ES-I3 (cell line): Measurements from ENCODE around the gene LRRC14B.

Experiments used
- H3K36me3 ChIP-seq: 2 replicates; pipeline ENCODE4 v1.6.1; 2013; ENCODE audit warnings: mild to moderate bottlenecking, low read length, control low read depth, moderate library complexity; ENCODE audit not compliant: insufficient read depth
- H3K4me1 ChIP-seq: 2 replicates; pipeline ENCODE4 v1.6.1; 2013; ENCODE audit warnings: mild to moderate bottlenecking, control low read depth, low read length; ENCODE audit not compliant: insufficient read depth
- H3K9ac ChIP-seq: 2 replicates; pipeline ENCODE4 v1.6.1; 2013; ENCODE audit warnings: low read depth, mild to moderate bottlenecking, low read length, moderate library complexity
- H3K9me3 ChIP-seq: 2 replicates; pipeline ENCODE4 v1.6.1; 2013; ENCODE audit warnings: mild to moderate bottlenecking, low read length, moderate library complexity; ENCODE audit not compliant: control insufficient read depth, insufficient read depth

Gene LRRC14B

DNA sequence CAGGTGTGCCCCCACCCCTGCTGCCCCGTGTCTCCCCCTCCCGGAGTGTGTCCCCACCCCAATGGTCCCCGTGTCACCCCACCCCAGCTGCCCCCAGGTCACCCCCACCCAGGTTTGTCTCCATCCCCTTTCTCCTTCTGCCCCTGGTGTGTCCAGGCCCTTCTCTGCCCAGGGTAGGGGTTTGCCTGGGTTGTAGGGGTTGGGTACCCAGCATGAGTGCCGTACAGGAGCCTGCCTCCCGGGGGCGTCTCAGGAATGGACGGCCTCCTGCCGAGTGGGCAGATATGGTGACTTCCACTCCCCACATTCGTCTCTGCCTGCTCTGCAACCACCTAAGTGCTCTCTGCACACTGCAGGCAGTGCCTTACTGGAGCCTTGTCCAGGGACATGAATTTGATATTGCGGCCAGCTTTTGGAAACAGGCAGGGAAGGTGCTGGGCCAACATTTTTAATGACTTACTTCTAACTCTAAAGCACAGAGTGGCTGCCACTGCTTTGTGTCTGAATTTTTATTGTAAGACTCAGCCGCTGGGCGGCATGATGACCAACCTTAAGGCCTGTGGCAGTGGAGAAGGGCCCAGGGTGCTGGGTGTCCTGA is 6.7 kb downstream of the LRRC14B start:
- Histone ChIP-seq H3K36me3 (no peaks in the 10 kb centered on the region), H3K9ac (no peak overlapping the region), H3K9me3 (no peaks in the 10 kb centered on the region), H3K4me1 (no peaks in the 10 kb centered on the region)

- H3K9me3 ChIP-seq, result no peaks in the 10 kb centered on the region
- no peaks in the 10 kb centered on the region for H3K4me1 ChIP-seq
- H3K36me3 ChIP-seq, result no peaks in the 10 kb centered on the region
- no peak overlapping the region for H3K9ac ChIP-seq
These were observed 7.4 kb downstream of the LRRC14B start for GRCh38 chr5:198516-199196.

DNA sequence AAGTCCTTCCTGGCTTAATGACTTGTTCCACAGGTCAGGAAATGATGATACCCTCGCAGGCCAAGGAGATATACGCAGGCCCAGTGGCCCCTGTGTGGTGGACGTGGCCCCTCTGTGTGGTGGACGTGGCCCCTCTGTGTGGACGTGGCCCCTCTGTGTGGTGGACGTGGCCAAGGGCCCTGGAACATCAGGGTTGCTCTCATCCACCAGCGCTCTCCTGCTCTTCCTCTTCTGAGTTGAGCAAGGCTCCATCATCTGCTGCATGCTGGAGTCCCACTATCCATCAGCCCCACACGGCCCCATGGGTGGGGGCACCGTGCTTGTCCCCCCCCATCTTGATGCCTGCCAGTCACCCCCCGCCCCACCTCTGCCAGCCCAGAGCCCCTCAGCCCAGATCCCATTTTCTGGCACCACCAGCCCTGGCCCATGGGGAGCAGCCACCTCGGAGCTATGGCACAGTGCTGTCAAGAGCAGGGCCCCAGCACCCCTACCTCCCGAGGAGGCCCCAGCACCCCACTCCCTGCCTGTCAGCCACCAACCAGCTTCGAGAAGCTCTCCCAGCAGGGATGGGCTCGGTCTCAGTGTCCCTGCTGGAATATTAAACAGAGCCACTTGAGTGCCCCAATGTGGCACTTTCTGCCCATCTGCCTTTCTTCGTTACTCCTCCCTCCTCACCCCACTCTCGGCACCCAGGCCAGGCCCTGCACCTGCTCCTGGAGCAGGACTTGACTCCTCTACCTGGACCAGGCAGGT is 8.1 kb downstream of the LRRC14B start:
- Histone ChIP-seq H3K4me1 (no peaks in the 10 kb centered on the region), H3K9me3 (no peaks in the 10 kb centered on the region), H3K9ac (no peak overlapping the region), H3K36me3 (peaks cover 5% of the 10 kb centered on the region; the same call in 1 of the 2 replicates)

DNA sequence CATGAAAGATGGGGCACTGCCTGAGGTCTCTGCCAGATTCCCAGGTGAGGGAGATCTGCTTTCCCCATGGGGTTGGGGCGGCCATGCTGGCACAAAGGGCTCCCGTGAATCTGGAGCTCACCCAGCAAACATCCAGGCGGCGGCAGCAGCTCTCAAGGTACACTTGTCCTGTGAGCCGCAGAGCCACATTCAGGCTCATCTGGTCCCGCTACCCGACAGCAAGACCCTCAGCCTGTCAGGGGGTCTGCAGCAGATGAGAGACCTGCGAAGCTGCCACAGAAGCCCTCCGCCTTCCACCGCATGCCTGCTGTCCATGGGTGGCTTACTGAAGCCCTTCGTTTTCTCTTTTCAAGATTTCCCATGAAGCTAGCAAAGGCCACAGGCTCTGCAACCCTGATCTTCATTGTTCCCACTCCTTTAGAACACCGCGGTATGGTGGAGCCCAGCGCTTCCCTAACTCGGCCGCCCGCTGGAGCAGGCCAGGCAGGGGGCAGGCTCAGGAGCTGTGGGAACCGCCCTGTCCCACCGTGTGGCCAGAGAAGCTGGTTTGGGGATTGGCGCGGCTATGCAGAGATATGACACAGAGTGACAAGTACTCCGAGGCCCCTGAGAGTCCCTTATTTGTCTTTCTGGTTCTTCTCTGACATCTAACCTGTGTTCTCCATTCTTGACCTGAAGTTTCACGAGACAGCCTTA is 8.8 kb downstream of the LRRC14B start:
- H3K9me3 ChIP-seq, result no peaks in the 10 kb centered on the region
- peaks cover 9% of the 10 kb centered on the region for H3K36me3 ChIP-seq
- no peaks in the 10 kb centered on the region for H3K4me1 ChIP-seq
- no peak overlapping the region for H3K9ac ChIP-seq

DNA sequence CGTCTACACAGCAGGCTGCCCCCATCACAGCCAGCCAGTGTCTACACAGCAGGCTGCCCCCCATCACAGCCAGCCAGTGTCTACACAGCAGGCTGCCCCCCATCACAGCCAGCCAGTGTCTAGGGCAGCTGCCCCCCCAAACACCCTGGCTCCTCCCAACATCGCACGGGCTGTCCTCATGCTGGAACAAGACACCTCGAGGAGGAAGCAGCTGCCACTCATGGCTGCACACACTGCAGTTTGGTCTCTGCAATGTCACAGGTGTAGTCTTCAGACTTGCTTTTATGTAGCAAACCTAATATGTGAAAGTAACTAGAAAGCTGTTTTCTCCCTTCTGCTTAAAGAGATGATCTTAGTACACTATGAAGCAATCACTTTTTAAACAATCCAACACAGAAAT is 9.7 kb downstream of the LRRC14B start:
- peaks cover 12% of the 10 kb centered on the region for H3K36me3 ChIP-seq
- no peak overlapping the region for H3K9ac ChIP-seq
- no peaks in the 10 kb centered on the region for H3K9me3 ChIP-seq
- no peaks in the 10 kb centered on the region for H3K4me1 ChIP-seq

GRCh38 chr5:201672-202071 is 10.4 kb downstream of the LRRC14B start:
- H3K9ac ChIP-seq, result no peak overlapping the region
- H3K4me1 ChIP-seq, result no peaks in the 10 kb centered on the region
- H3K36me3 ChIP-seq, result peaks cover 12% of the 10 kb centered on the region
- H3K9me3 ChIP-seq, result no peaks in the 10 kb centered on the region

- Histone ChIP-seq H3K36me3 (peaks cover 12% of the 10 kb centered on the region), H3K9ac (no peak overlapping the region), H3K9me3 (no peaks in the 10 kb centered on the region), H3K4me1 (no peaks in the 10 kb centered on the region)
These were observed 12.1 kb downstream of the LRRC14B start for GRCh38 chr5:203246-203930.

GRCh38 chr5:204001-204400 is 12.7 kb downstream of the LRRC14B start:
- peaks cover 12% of the 10 kb centered on the region for H3K36me3 ChIP-seq
- H3K9me3 ChIP-seq, result no peaks in the 10 kb centered on the region
- no peaks in the 10 kb centered on the region for H3K4me1 ChIP-seq
- H3K9ac ChIP-seq, result no peak overlapping the region

DNA sequence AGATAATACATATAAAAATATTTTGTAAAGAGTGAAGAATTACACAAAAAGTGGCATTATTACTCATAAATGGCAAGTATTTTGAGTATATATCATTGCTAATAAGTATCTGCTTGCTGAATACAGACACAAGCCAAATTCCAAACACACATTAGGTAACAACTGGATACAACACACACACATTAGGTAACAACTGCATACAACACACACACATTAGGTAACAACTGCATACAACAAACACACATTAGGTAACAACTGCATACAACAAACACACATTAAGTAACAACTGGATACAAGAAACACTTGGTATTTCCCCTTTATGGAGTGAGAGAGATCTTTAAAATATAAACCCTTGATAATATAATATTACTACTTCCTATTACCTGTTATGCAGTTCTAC is 13.2 kb downstream of the LRRC14B start:
- Histone ChIP-seq H3K4me1 (no peaks in the 10 kb centered on the region), H3K9ac (no peak overlapping the region), H3K36me3 (peaks cover 12% of the 10 kb centered on the region), H3K9me3 (no peaks in the 10 kb centered on the region)

- Histone ChIP-seq H3K36me3 (peaks cover 12% of the 10 kb centered on the region), H3K9me3 (no peaks in the 10 kb centered on the region), H3K4me1 (no peaks in the 10 kb centered on the region), H3K9ac (no peak overlapping the region)
These were observed 13.8 kb downstream of the LRRC14B start for GRCh38 chr5:204966-205670.

GRCh38 chr5:206406-206805 is 15.1 kb downstream of the LRRC14B start:
- Histone ChIP-seq H3K4me1 (no peaks in the 10 kb centered on the region), H3K9ac (no peak overlapping the region), H3K36me3 (peaks cover 12% of the 10 kb centered on the region), H3K9me3 (no peaks in the 10 kb centered on the region)

DNA sequence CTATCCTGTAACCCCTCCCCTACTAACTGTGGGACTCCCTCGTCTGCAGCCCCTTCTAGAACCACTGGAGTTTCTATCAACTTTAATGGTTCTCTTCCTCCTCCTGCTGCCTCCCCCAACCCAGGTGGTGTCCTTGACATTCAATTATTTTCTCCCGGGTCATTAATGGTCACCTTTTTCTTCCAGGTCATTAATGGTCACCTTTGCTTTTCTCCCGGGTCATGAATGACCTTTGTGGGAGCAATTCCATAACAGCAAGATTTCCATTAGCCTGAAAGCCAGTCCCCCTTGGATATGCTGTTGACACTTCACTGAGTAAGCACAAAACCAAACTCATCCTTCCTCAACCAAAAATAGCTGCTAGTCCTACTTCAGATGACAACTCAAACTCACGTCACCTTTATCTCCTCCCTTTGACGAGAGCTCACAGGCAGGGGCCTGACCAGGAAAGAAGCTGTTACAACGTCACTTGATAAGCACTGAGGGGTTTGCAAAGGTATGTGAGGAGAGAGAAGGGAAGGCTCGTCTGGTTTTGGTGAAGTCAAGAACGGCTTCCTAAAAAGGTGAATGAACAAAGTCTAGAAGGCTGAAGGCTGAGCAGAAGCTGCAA is 15.7 kb downstream of the LRRC14B start:
- Histone ChIP-seq H3K36me3 (peaks cover 12% of the 10 kb centered on the region), H3K9me3 (no peaks in the 10 kb centered on the region), H3K4me1 (no peaks in the 10 kb centered on the region), H3K9ac (no peak overlapping the region)

DNA sequence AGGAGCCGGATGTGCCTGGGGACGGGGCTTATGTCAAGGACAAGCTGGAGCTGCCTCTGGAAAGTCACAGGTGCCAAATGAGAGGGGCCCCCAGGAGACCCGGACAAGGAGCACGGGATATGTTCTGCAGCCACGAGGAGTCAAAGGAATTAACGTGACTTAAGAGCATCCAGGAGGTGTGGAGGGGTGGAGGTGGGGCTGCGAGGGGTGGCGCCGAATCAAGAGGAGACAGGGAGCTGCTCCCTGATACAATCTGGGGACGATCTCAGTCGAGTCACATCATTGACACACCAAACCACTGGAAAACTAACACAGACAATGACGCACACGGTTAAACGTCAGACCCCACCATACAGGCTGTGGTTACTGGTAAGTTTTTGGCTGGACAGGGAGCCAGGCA is 16.3 kb downstream of the LRRC14B start:
- no peaks in the 10 kb centered on the region for H3K9me3 ChIP-seq
- H3K36me3 ChIP-seq, result peaks cover 12% of the 10 kb centered on the region
- no peak overlapping the region for H3K9ac ChIP-seq
- H3K4me1 ChIP-seq, result no peaks in the 10 kb centered on the region
